Gastrocnemius medialis (tissue), 4 donors: Measurements from ENCODE around the gene GFER. TPM values are rescaled to one million over a fixed set of nuclear protein-coding genes. Genes with fewer than 3 reads are reported as not detected.

Source experiments
- ATAC-seq, 2 donors: fragments of 150-250 bp; one replicate each; pipeline ENCODE4 v1.9.1; 2016
- DNase-seq, 2 donors: peaks; one replicate each; pipeline ENCODE4 v3.0.0-alpha.2; 2019
- H3K27ac ChIP-seq, 4 donors: fragments of 200-600 bp; sonication (generic); 1 replicate in 1 of 4; 2 replicates in 3 of 4; pipeline ENCODE4 v1.5.1; 2016 to 2018; ENCODE audit warnings: mild to moderate bottlenecking in 2 of 4, moderate library complexity in 1 of 4
- H3K27me3 ChIP-seq, 3 donors: fragments of 200-600 bp; sonication (generic) in 2 of 3; 1 replicate in 1 of 3; 2 replicates in 2 of 3; pipeline versions ENCODE4 v1.5.1 to v1.6.0; 2016 to 2019; ENCODE audit warnings: mild to moderate bottlenecking in 1 of 3, moderate library complexity in 1 of 3
- H3K36me3 ChIP-seq, 2 donors: fragments of 200-600 bp; sonication (generic) in 1 of 2; one replicate each; pipeline ENCODE4 v1.5.1; 2017 to 2018
- H3K4me1 ChIP-seq, 2 donors: fragments of 200-600 bp; sonication (generic) in 1 of 2; one replicate each; pipeline ENCODE4 v1.5.1; 2016 to 2017; ENCODE audit warnings: mild to moderate bottlenecking in 2 of 2
- H3K4me3 ChIP-seq, 4 donors: fragments of 200-600 bp; sonication (generic) in 3 of 4; 1 replicate in 1 of 4; 2 replicates in 3 of 4; pipeline ENCODE4 v1.5.1; 2016 to 2019; ENCODE audit warnings: mild to moderate bottlenecking in 2 of 4
- H3K9me3 ChIP-seq, 3 donors: fragments of 200-600 bp; sonication (generic) in 2 of 3; 1 replicate in 1 of 3; 2 replicates in 2 of 3; pipeline ENCODE4 v1.5.1; 2016 to 2019
- CTCF ChIP-seq, 5 experiments: fragments of 450-650 bp in 3 of 5; fragments of 200-600 bp in 2 of 5; sonication (generic) in 2 of 5; IDR thresholded peaks in 4 of 5; conservative IDR thresholded peaks in 1 of 5; 1 replicate in 4 of 5; 2 replicates in 1 of 5; pipeline ENCODE4 v1.5.1; 2016 to 2019; ENCODE audit warnings: antibody characterized with exemption in 5 of 5, mild to moderate bottlenecking in 3 of 5, moderate library complexity in 3 of 5
- POLR2A ChIP-seq, 2 donors: fragments of 450-650 bp; IDR thresholded peaks; one replicate each; pipeline ENCODE4 v1.6.1; 2017; ENCODE audit warnings: antibody characterized with exemption in 2 of 2, mild to moderate bottlenecking in 2 of 2, moderate library complexity in 2 of 2
- in situ Hi-C, 4 donors: fragments of 200-750 bp; cut with MboI; loops; one replicate each; pipeline versions ENCODE4 v1.15.0 to v1.8.0; 2017; ENCODE audit warnings: low sequenced_read_pairs in 4 of 4
- intact Hi-C: fragments of 100-400 bp; cut with DNase I; formaldehyde crosslinking; loops from one replicate; pipeline ENCODE4 v1.15.1; 2023; ENCODE audit warnings: low total_unique reads
- total RNA-seq, 4 donors: library from RNA; depleted of rRNA; stranded (reverse); fragments of >200 nt; gene quantifications; one replicate each; pipeline versions ENCODE4 v1.1.0 to v1.2.3, GENCODE V29; 2016

GFER gene
- total RNA-seq, 4 donors from 2014 or later: 16.3 to 27.0 (median 20.1) TPM

GRCh38 chr16:1981398-1981836, 2.6 kb upstream of the GFER start, which contains the start of gene NOXO1:
Gene NOXO1, minus strand, starts transcription at chr16:1981469. Its CDS starts 290 bp downstream, at chr16:1981179.
- no peaks in the 10 kb centered on the region for H3K27me3 ChIP-seq
- no peak within 1 kb of the TSS for H3K4me3 ChIP-seq
- intact Hi-C loops (loop anchor here (10.0 kb wide), 1 partner anchor 367 kb away; the partner anchor contains the start of genes CRAMP1 and IFT140), in situ Hi-C loops (no loop called here)
- H3K36me3 ChIP-seq: peaks cover 0 to 36% of the 10 kb centered on the region in 2 donors
- H3K27ac ChIP-seq: no peak within 1 kb of the TSS
- H3K9me3 ChIP-seq: no peaks in the 10 kb centered on the region
- DNase-seq: no peak
- ATAC-seq: no peak
- TF ChIP-seq POLR2A (IDR thresholded peaks at IDR 0.05) (no peak), CTCF (IDR thresholded peaks at IDR 0.05 in 4 of 5, conservative IDR thresholded peaks at IDR 0.05 in 1 of 5) (no peak)
- peaks cover 16 to 25% of the 10 kb centered on the region in 2 donors for H3K4me1 ChIP-seq

GRCh38 chr16:1982013-1982433, 2.0 kb upstream of the GFER start:
- TF ChIP-seq CTCF (IDR thresholded peaks at IDR 0.05 in 4 of 5, conservative IDR thresholded peaks at IDR 0.05 in 1 of 5) (no peak), POLR2A (IDR thresholded peaks at IDR 0.05) (no peak)
- no peak overlapping the region for H3K27ac ChIP-seq
- in situ Hi-C loops: no loop called here
- H3K4me3 ChIP-seq: no peak overlapping the region
- intact Hi-C loops: loop anchor here (10.0 kb wide), 1 partner anchor 367 kb away; the partner anchor contains the start of genes CRAMP1 and IFT140
- H3K27me3 ChIP-seq: no peaks in the 10 kb centered on the region
- H3K4me1 ChIP-seq: peaks cover 16 to 25% of the 10 kb centered on the region in 2 donors
- H3K9me3 ChIP-seq: no peaks in the 10 kb centered on the region
- ATAC-seq: no peak
- peaks cover 0 to 36% of the 10 kb centered on the region in 2 donors for H3K36me3 ChIP-seq
- no peak for DNase-seq

- ATAC-seq (no peak), DNase-seq (no peak)
- in situ Hi-C loops (no loop called here), intact Hi-C loops (loop anchor here (10.0 kb wide), 1 partner anchor 368 kb away; the partner anchor contains the start of genes CRAMP1 and IFT140)
- Histone ChIP-seq H3K27ac (peak overlapping the region; percentile 68 to 83 (median 78)), H3K27me3 (no peaks in the 10 kb centered on the region), H3K4me3 (peak overlapping the region; percentile 61 to 91 (median 81)), H3K36me3 (peaks cover 0 to 28% of the 10 kb centered on the region in 2 donors), H3K9me3 (no peaks in the 10 kb centered on the region), H3K4me1 (peaks cover 16 to 25% of the 10 kb centered on the region in 2 donors)
- no peak for TF ChIP-seq CTCF (IDR thresholded peaks at IDR 0.05 in 4 of 5, conservative IDR thresholded peaks at IDR 0.05 in 1 of 5)
- no peak for TF ChIP-seq POLR2A (IDR thresholded peaks at IDR 0.05)
Measured at GRCh38 chr16:1982991-1983543, 926 bp upstream of the GFER start.

- DNase-seq: no peak
- peaks cover 12 to 14% (median 13%) of the 10 kb centered on the region in 3 donors for H3K27me3 ChIP-seq
- intact Hi-C loops (loop anchor here (10.0 kb wide), 1 partner anchor 370 kb away; the partner anchor contains the start of genes CRAMP1 and IFT140), in situ Hi-C loops (no loop called here)
- TF ChIP-seq POLR2A (IDR thresholded peaks at IDR 0.05): no peak
- no peak for TF ChIP-seq CTCF (IDR thresholded peaks at IDR 0.05 in 4 of 5, conservative IDR thresholded peaks at IDR 0.05 in 1 of 5)
- peak; percentile 6 to 23 for ATAC-seq
- H3K27ac ChIP-seq: peak overlapping the region; percentile 52 to 83 (median 78)
- no peaks in the 10 kb centered on the region for H3K9me3 ChIP-seq
- peaks cover 16 to 25% of the 10 kb centered on the region in 2 donors for H3K4me1 ChIP-seq
- peaks cover 0 to 20% of the 10 kb centered on the region in 2 donors for H3K36me3 ChIP-seq
- peak overlapping the region; percentile 74 to 91 (median 86) for H3K4me3 ChIP-seq
Measured at GRCh38 chr16:1984347-1985225, 593 bp downstream of the GFER start.
